ENCODE measurements around the gene CACNA1C. TPM values are rescaled to one million over a fixed set of nuclear protein-coding genes. Genes with fewer than 3 reads are reported as not detected.
A peak's percentile ranks its signal among the peaks of the same experiment; 100 is the strongest.

CACNA1C gene
- total RNA-seq, 4 donors from 2014 or later: 1.4 to 3.7 (median 2.2) TPM

DNA sequence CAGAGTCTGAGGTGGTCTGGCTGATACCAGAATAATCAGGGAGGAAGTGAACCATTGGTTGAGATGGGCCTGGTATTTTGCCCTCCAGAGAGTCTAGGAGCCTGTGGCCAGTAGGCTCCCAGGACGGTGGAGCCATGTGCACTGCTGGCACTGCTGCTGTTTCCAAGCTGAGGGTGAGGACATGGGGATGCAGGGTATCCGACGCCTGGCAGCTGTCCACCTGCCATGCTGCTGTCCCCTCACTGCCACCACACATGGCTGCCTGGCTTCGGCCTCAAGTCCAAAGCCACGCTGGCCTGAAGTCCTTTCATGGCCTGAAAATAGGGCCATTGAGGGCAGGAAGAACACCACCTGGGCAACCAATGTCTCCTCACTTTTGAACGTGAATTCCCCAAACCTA, 8.6 kb downstream of the CACNA1C start:
- no peak for DNase-seq (ENCODE audit: low spot score in 2 of 2)
- Histone ChIP-seq H3K4me1 (peaks cover 9% of the 10 kb centered on the region), H3K36me3 (no peaks in the 10 kb centered on the region), H3K9me3 (no peaks in the 10 kb centered on the region), H3K27me3 (peaks cover 8% of the 10 kb centered on the region), H3K27ac (no peak overlapping the region), H3K4me3 (no peak overlapping the region)
- TF ChIP-seq POLR2A (IDR thresholded peaks at IDR 0.05) (no peak), POLR2AphosphoS5 (IDR thresholded peaks at IDR 0.05) (no peak)
- 91% methylated on average over 6 of the region's 6 CpGs for WGBS

DNA sequence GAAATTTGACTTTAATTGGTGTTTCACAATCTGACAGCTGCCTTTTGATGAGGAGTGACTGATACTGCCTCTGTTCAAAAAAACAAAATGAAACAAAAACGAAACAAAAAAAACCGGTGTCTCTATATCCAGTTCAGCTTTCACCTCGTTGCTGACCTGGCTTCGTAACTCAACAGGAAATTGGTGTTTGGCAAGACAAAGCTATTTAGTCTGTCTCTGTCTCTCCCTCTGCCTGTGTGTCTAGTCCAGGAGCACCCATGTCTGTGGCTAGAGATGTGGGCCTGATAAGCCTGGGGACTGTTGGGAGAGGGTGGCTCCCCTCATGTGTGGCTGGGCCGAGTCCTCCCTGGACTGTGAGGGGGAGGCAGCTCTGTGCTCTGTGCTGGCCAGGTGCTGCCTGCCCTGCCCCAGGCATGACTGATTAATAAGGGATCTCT, 11.3 kb downstream of the CACNA1C start:
- Histone ChIP-seq H3K4me3 (peak overlapping the region; percentile 19), H3K36me3 (no peaks in the 10 kb centered on the region), H3K27ac (no peak overlapping the region), H3K27me3 (no peaks in the 10 kb centered on the region), H3K9me3 (no peaks in the 10 kb centered on the region), H3K4me1 (peaks cover 9% of the 10 kb centered on the region)
- TF ChIP-seq EP300 (IDR thresholded peaks at IDR 0.05) (no peak), POLR2A (IDR thresholded peaks at IDR 0.05) (no peak), POLR2AphosphoS5 (IDR thresholded peaks at IDR 0.05) (no peak)
- TF ChIP-seq, protein P1, sequence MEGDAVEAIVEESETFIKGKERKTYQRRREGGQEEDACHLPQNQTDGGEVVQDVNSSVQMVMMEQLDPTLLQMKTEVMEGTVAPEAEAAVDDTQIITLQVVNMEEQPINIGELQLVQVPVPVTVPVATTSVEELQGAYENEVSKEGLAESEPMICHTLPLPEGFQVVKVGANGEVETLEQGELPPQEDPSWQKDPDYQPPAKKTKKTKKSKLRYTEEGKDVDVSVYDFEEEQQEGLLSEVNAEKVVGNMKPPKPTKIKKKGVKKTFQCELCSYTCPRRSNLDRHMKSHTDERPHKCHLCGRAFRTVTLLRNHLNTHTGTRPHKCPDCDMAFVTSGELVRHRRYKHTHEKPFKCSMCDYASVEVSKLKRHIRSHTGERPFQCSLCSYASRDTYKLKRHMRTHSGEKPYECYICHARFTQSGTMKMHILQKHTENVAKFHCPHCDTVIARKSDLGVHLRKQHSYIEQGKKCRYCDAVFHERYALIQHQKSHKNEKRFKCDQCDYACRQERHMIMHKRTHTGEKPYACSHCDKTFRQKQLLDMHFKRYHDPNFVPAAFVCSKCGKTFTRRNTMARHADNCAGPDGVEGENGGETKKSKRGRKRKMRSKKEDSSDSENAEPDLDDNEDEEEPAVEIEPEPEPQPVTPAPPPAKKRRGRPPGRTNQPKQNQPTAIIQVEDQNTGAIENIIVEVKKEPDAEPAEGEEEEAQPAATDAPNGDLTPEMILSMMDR (IDR thresholded peaks at IDR 0.05): no peak
- no peak for DNase-seq (ENCODE audit: low spot score in 2 of 2)
- 21% methylated on average over 5 of the region's 5 CpGs for WGBS

- H3K27ac ChIP-seq: no peak overlapping the region
- no peak overlapping the region for H3K4me3 ChIP-seq
- DNase-seq (ENCODE audit: low spot score in 2 of 2): no peak
- TF ChIP-seq POLR2AphosphoS5 (IDR thresholded peaks at IDR 0.05) (no peak), EP300 (IDR thresholded peaks at IDR 0.05) (no peak)
- H3K4me1 ChIP-seq: peaks cover 9% of the 10 kb centered on the region
- no peaks in the 10 kb centered on the region for H3K9me3 ChIP-seq
- WGBS: 92% methylated on average over 6 of the region's 6 CpGs
- H3K27me3 ChIP-seq: no peaks in the 10 kb centered on the region
- H3K36me3 ChIP-seq: no peaks in the 10 kb centered on the region
Observed at GRCh38 chr12:2068653-2069052, 15.9 kb downstream of the CACNA1C start.

DNA sequence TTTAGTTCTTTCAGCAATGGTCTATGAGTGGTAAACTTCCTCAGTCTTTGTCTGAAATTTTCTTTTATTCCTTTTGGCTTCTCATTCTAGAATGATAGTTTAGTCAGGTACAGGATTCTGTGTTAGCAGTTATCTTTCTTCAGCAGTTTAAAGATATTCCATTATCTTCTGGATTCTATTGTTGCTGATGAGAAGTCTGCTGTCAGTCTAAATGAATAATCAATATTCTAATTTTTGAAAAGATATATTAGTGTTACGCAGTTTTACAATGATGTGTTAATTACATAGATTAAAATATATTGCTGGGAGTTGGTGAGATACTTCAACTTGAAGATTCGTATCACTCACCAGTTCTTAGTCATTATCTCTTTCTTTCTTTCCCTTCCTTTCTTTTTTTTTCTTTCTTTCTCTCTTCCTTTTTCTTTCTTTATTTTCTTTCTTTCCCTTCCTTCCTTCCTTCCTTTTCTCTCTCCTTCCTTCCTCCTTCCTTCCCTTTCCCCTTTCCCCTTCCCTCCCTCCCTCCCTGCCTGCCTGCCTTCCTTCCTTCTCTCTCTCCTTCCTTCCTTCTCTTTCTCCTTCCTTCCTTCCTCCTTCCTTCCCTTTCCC, 17.8 kb downstream of the CACNA1C start:
- Histone ChIP-seq H3K4me1 (no peaks in the 10 kb centered on the region), H3K27me3 (no peaks in the 10 kb centered on the region), H3K9me3 (no peaks in the 10 kb centered on the region), H3K27ac (no peak overlapping the region), H3K36me3 (no peaks in the 10 kb centered on the region), H3K4me3 (no peak overlapping the region)
- WGBS: 93% methylated on average over 2 of the region's 2 CpGs
- TF ChIP-seq, protein P1 (IDR thresholded peaks at IDR 0.05): no peak
- TF ChIP-seq EP300 (IDR thresholded peaks at IDR 0.05): no peak
- TF ChIP-seq POLR2AphosphoS5 (IDR thresholded peaks at IDR 0.05): no peak
- TF ChIP-seq POLR2A (IDR thresholded peaks at IDR 0.05): no peak
- DNase-seq (ENCODE audit: low spot score in 2 of 2): no peak

DNA sequence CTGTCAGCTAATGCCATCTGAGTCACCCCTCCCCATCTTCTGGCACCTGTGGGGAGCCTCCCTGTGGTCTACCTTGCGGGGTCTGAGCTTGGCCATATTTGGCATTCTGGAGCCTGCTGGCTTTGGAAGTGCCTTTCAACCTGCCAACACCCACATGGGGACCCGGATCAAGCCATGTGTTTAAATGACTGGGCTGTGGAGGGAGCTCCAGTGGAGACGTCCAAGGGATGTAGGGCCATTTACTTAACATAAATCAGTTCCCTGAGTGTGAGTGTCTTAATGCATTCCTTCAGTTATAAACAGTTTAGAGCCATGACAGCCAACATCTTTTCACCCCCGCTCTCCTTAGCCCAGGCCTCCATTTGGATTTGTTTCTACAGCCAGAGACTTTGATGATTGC, 22.0 kb downstream of the CACNA1C start:
- no peaks in the 10 kb centered on the region for H3K9me3 ChIP-seq
- H3K4me1 ChIP-seq: no peaks in the 10 kb centered on the region
- TF ChIP-seq POLR2A (IDR thresholded peaks at IDR 0.05) (no peak), POLR2AphosphoS5 (IDR thresholded peaks at IDR 0.05) (no peak), EP300 (IDR thresholded peaks at IDR 0.05) (no peak)
- TF ChIP-seq, protein P1 (IDR thresholded peaks at IDR 0.05): no peak
- WGBS: 89% methylated on average over 3 of the region's 4 CpGs
- no peak for DNase-seq (ENCODE audit: low spot score in 2 of 2)
- H3K4me3 ChIP-seq: no peak overlapping the region
- no peak overlapping the region for H3K27ac ChIP-seq
- no peaks in the 10 kb centered on the region for H3K36me3 ChIP-seq
- no peaks in the 10 kb centered on the region for H3K27me3 ChIP-seq

- no peaks in the 10 kb centered on the region for H3K36me3 ChIP-seq
- H3K4me1 ChIP-seq: no peaks in the 10 kb centered on the region
- TF ChIP-seq, protein P1 (IDR thresholded peaks at IDR 0.05): no peak
- TF ChIP-seq POLR2AphosphoS5 (IDR thresholded peaks at IDR 0.05) (no peak), POLR2A (IDR thresholded peaks at IDR 0.05) (no peak), EP300 (IDR thresholded peaks at IDR 0.05) (no peak)
- no peak overlapping the region for H3K4me3 ChIP-seq
- WGBS: 46% methylated on average over 9 of the region's 9 CpGs
- peak overlapping the region; percentile 1 for H3K27ac ChIP-seq
- H3K9me3 ChIP-seq: no peaks in the 10 kb centered on the region
- no peak for DNase-seq (ENCODE audit: low spot score in 2 of 2)
- no peaks in the 10 kb centered on the region for H3K27me3 ChIP-seq
Observed at GRCh38 chr12:2075508-2076195, 22.9 kb downstream of the CACNA1C start.

All from suprapubic skin (tissue), 4 donors.